Measurements from ENCODE around the gene NMBR.
"Not testable (repeated sequence)": the region's sequence is repeated elsewhere in the genome, so short reads cannot be mapped to it uniquely, and the experiment has no call there.

NMBR gene

GRCh38 chr6:142155091-142155490 lies 8.2 kb upstream of the NMBR start:
- no peak for DNase-seq (ENCODE audit: low read depth in 3 of 3, low spot score in 1 of 3)

GRCh38 chr6:142154336-142154735 lies 7.4 kb upstream of the NMBR start:
- no peak for DNase-seq (ENCODE audit: low read depth in 3 of 3, low spot score in 1 of 3)

GRCh38 chr6:142153196-142153595 lies 6.3 kb upstream of the NMBR start:
- DNase-seq (ENCODE audit: low read depth in 3 of 3, low spot score in 1 of 3): no peak

- DNase-seq (ENCODE audit: low read depth in 3 of 3, low spot score in 1 of 3): no peak
These were observed 5.8 kb upstream of the NMBR start for GRCh38 chr6:142152746-142153145.

GRCh38 chr6:142141531-142141930 lies 5.4 kb downstream of the NMBR start:
- DNase-seq (ENCODE audit: low read depth in 3 of 3, low spot score in 1 of 3): not testable (repeated sequence)

GRCh38 chr6:142138876-142139275 lies 8.0 kb downstream of the NMBR start:
- no peak for DNase-seq (ENCODE audit: low read depth in 3 of 3, low spot score in 1 of 3)

GRCh38 chr6:142132625-142133024 lies 14.3 kb downstream of the NMBR start, which contains the start of gene GJE1:
Gene GJE1 (plus strand): TSS chr6:142132925. CDS start chr6:142133159, 234 bp downstream.
- no peak for DNase-seq (ENCODE audit: low read depth in 3 of 3, low spot score in 1 of 3)

- no peak for DNase-seq (ENCODE audit: low read depth in 3 of 3, low spot score in 1 of 3)
These were observed 16.1 kb downstream of the NMBR start for GRCh38 chr6:142130814-142131213.

- no peak for DNase-seq (ENCODE audit: low read depth in 3 of 3, low spot score in 1 of 3)
These were observed 25.6 kb downstream of the NMBR start for GRCh38 chr6:142121342-142121741.

GRCh38 chr6:142118925-142119324 lies 28.0 kb downstream of the NMBR start:
- DNase-seq (ENCODE audit: low read depth in 3 of 3, low spot score in 1 of 3): no peak

- DNase-seq (ENCODE audit: low read depth in 3 of 3, low spot score in 1 of 3): no peak
These were observed 28.6 kb downstream of the NMBR start for GRCh38 chr6:142118328-142118727.

- no peak for DNase-seq (ENCODE audit: low read depth in 3 of 3, low spot score in 1 of 3)
These were observed 29.6 kb downstream of the NMBR start for GRCh38 chr6:142117366-142117765.

- peak; percentile 19 to 48 (median 35) for DNase-seq (ENCODE audit: low read depth in 3 of 3, low spot score in 1 of 3)
These were observed 34.4 kb downstream of the NMBR start for GRCh38 chr6:142112451-142113061.

- not testable (repeated sequence) for DNase-seq (ENCODE audit: low read depth in 3 of 3, low spot score in 1 of 3)
These were observed 36.1 kb downstream of the NMBR start for GRCh38 chr6:142110820-142111219.

- DNase-seq (ENCODE audit: low read depth in 3 of 3, low spot score in 1 of 3): not testable (repeated sequence)
These were observed 42.1 kb downstream of the NMBR start for GRCh38 chr6:142104820-142105219.

- no peak for DNase-seq (ENCODE audit: low read depth in 3 of 3, low spot score in 1 of 3)
These were observed 58.1 kb downstream of the NMBR start for GRCh38 chr6:142088858-142089216.

- no peak for DNase-seq (ENCODE audit: low read depth in 3 of 3, low spot score in 1 of 3)
These were observed 58.7 kb downstream of the NMBR start for GRCh38 chr6:142087950-142088857.

GRCh38 chr6:142079130-142079529 lies 67.8 kb downstream of the NMBR start:
- no peak for DNase-seq (ENCODE audit: low read depth in 3 of 3, low spot score in 1 of 3)

- no peak for DNase-seq (ENCODE audit: low read depth in 3 of 3, low spot score in 1 of 3)
These were observed 71.3 kb downstream of the NMBR start for GRCh38 chr6:142075516-142076101.

- no peak for DNase-seq (ENCODE audit: low read depth in 3 of 3, low spot score in 1 of 3)
These were observed 72.4 kb downstream of the NMBR start for GRCh38 chr6:142074516-142074915.

GRCh38 chr6:142071981-142072380 lies 74.9 kb downstream of the NMBR start:
- no peak for DNase-seq (ENCODE audit: low read depth in 3 of 3, low spot score in 1 of 3)

GRCh38 chr6:142068416-142068815 lies 78.5 kb downstream of the NMBR start:
- no peak for DNase-seq (ENCODE audit: low read depth in 3 of 3, low spot score in 1 of 3)

Measured in stimulated activated CD4-positive, alpha-beta T cell treated with anti-CD3 and anti-CD28 coated beads, TNF-alpha, amount 100 ng/mL, for 1 hour (primary cell).